ENCODE results near the gene NOA1. TPM values are rescaled to one million over a fixed set of nuclear protein-coding genes. Genes with fewer than 3 reads are reported as not detected.

The NOA1 gene
- total RNA-seq, 2 experiments from 2014 or later, result 20.2 to 28.1 TPM

GRCh38 chr4:56976283-56976836 is 1.0 kb downstream of the NOA1 start:
- H3K9me2 ChIP-seq (ENCODE audit: insufficient read depth, low read length), result no peaks in the 10 kb centered on the region
- intact Hi-C loops (cut with micrococcal nuclease; ENCODE audit: unreplicated experiment), result loop anchor here (5.0 to 10.0 kb wide), 3 partner anchors 539 to 932 kb away; partner anchors contain the start of genes AASDH, PAICS and PPAT
- TF ChIP-seq EZH2phosphoT487 (IDR thresholded peaks at IDR 0.05; ENCODE audit: borderline replicate concordance, low read depth, low read length) (no peak), CTCF (conservative IDR thresholded peaks at IDR 0.05; ENCODE audit: low read length) (no peak)
- H3K4me2 ChIP-seq (ENCODE audit: low read length), result peak overlapping the region; percentile 88
- H4K20me1 ChIP-seq (ENCODE audit: insufficient read depth, low read length), result peaks cover 30% of the 10 kb centered on the region
- ChIA-PET CTCF (ENCODE audit: unreplicated experiment) (no interaction called here), POLR2A (interaction anchor here (1.0 to 8.5 kb wide), 7 partner anchors 12 to 581 kb away, joined by 3 to 53 read pairs (median 12); partner anchors contain the start of genes PAICS, PPAT and REST)
- peaks cover 24% of the 10 kb centered on the region for H3K4me1 ChIP-seq (ENCODE audit: insufficient read depth, low read length, poor library complexity, severe bottlenecking)
- peak; percentile 7 for DNase-seq (ENCODE audit: low spot score)
- no peak overlapping the region for H3K27ac ChIP-seq (ENCODE audit: low read depth, low read length, poor library complexity, severe bottlenecking)
- no peak overlapping the region for H2AFZ ChIP-seq (ENCODE audit: low read length)
- peaks cover 78% of the 10 kb centered on the region for H3K79me2 ChIP-seq (ENCODE audit: insufficient read depth, low read depth, low read length)
- peak overlapping the region; percentile 98 for H3K4me3 ChIP-seq (ENCODE audit: low read depth, low read length, poor library complexity, severe bottlenecking)
- H3K36me3 ChIP-seq (ENCODE audit: insufficient read depth, low read length), result peaks cover 70% of the 10 kb centered on the region
- peaks cover 19% of the 10 kb centered on the region for H3K9me3 ChIP-seq (ENCODE audit: low read length)
- no TSS peak for BruUV-seq (replicated peaks)

GRCh38 chr4:56973336-56973735 is 4.1 kb downstream of the NOA1 start:
- CTCF ChIA-PET (ENCODE audit: unreplicated experiment), result no interaction called here
- no peak for DNase-seq (ENCODE audit: low spot score)
- Histone ChIP-seq H3K9me2 (ENCODE audit: insufficient read depth, low read length) (no peaks in the 10 kb centered on the region), H3K9me3 (ENCODE audit: low read length) (peaks cover 19% of the 10 kb centered on the region), H3K27ac (ENCODE audit: low read depth, low read length, poor library complexity, severe bottlenecking) (no peak overlapping the region), H3K4me1 (ENCODE audit: insufficient read depth, low read length, poor library complexity, severe bottlenecking) (peaks cover 9% of the 10 kb centered on the region), H2AFZ (ENCODE audit: low read length) (no peak overlapping the region), H4K20me1 (ENCODE audit: insufficient read depth, low read length) (peaks cover 11% of the 10 kb centered on the region; the same call in 1 of the 2 replicates), H3K36me3 (ENCODE audit: insufficient read depth, low read length) (peaks cover 80% of the 10 kb centered on the region), H3K4me2 (ENCODE audit: low read length) (no peak overlapping the region), H3K4me3 (ENCODE audit: low read depth, low read length, poor library complexity, severe bottlenecking) (no peak overlapping the region), H3K79me2 (ENCODE audit: insufficient read depth, low read depth, low read length) (peaks cover 52% of the 10 kb centered on the region)
- POLR2A ChIA-PET, result interaction anchor here (8.5 kb wide), 1 partner anchor 9 kb away, joined by 53 read pairs; no protein-coding TSS in a partner anchor
- no TSS peak for BruUV-seq (replicated peaks)
- no peak for TF ChIP-seq CTCF (conservative IDR thresholded peaks at IDR 0.05; ENCODE audit: low read length)
- TF ChIP-seq EZH2phosphoT487 (IDR thresholded peaks at IDR 0.05; ENCODE audit: borderline replicate concordance, low read depth, low read length), result no peak
- intact Hi-C loops (cut with micrococcal nuclease; ENCODE audit: unreplicated experiment), result loop anchor here (10.0 kb wide), 2 partner anchors 589 to 929 kb away; partner anchors contain the start of gene AASDH

DNA sequence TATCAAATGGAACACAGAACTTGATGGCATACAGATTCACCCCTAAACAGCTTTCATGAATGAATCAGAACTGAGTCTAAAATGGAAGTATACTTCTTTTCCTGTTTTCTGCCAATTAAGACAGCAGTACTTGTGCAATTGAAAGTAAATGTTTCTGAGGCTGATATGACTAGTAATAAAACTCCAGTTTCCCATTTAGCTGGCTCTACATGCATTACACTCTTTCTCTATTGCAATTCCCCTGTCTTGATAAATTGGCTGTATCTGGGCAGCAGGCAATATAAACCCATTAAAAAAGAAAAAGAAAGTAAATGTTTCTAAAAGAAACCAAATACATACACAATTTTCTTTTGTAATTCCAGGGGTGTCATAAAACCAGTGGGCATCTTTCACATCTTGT is 4.6 kb downstream of the NOA1 start:
- H3K36me3 ChIP-seq (ENCODE audit: insufficient read depth, low read length), result peaks cover 85% of the 10 kb centered on the region
- no peak overlapping the region for H3K4me3 ChIP-seq (ENCODE audit: low read depth, low read length, poor library complexity, severe bottlenecking)
- peaks cover 51% of the 10 kb centered on the region for H3K79me2 ChIP-seq (ENCODE audit: insufficient read depth, low read depth, low read length)
- no peak for DNase-seq (ENCODE audit: low spot score)
- no peaks in the 10 kb centered on the region for H3K9me2 ChIP-seq (ENCODE audit: insufficient read depth, low read length)
- H3K9me3 ChIP-seq (ENCODE audit: low read length), result peaks cover 19% of the 10 kb centered on the region
- intact Hi-C loops (cut with micrococcal nuclease; ENCODE audit: unreplicated experiment), result loop anchor here (10.0 kb wide), 2 partner anchors 588 to 928 kb away; partner anchors contain the start of gene AASDH
- no peak overlapping the region for H3K27ac ChIP-seq (ENCODE audit: low read depth, low read length, poor library complexity, severe bottlenecking)
- no TSS peak for BruUV-seq (replicated peaks)
- H3K4me1 ChIP-seq (ENCODE audit: insufficient read depth, low read length, poor library complexity, severe bottlenecking), result peaks cover 9% of the 10 kb centered on the region
- POLR2A ChIA-PET, result interaction anchor here (8.5 kb wide), 1 partner anchor 8 kb away, joined by 53 read pairs; no protein-coding TSS in a partner anchor
- CTCF ChIA-PET (ENCODE audit: unreplicated experiment), result no interaction called here
- no peak overlapping the region for H3K4me2 ChIP-seq (ENCODE audit: low read length)
- H4K20me1 ChIP-seq (ENCODE audit: insufficient read depth, low read length), result peaks cover 11% of the 10 kb centered on the region; the same call in 1 of the 2 replicates
- H2AFZ ChIP-seq (ENCODE audit: low read length), result no peak overlapping the region
- TF ChIP-seq EZH2phosphoT487 (IDR thresholded peaks at IDR 0.05; ENCODE audit: borderline replicate concordance, low read depth, low read length) (no peak), CTCF (conservative IDR thresholded peaks at IDR 0.05; ENCODE audit: low read length) (no peak)

Data from OCI-LY7 (cell line).